Measurements from ENCODE around the gene RNF225. TPM values are rescaled to one million over a fixed set of nuclear protein-coding genes. Genes with fewer than 3 reads are reported as not detected.

RNF225 gene
- polyA plus RNA-seq, 1 of the 3 experiments (the other 2 are of a cell fraction) = 0.13 TPM

DNA sequence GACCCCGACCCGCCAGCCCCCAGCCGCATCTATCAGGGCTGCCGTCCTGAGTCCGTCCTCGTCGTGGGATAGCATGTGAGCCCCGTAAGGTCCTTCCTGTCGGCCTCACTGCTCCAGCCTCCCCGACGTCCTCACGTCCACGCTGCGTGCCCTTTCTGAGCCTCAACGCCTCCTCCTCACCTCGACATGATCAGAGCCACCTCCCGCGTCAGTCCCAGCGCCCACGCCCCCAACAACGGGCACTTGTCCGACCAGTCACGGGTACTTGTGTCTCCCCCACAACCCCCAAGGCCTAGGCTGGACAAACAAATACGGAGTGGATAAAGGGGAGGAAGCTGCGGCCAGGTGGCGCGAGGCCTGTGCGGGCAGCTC is 33.6 kb upstream of the RNF225 start (continued):
- TF ChIP-seq REST (IDR thresholded peaks at IDR 0.05; ENCODE audit: low read depth, low read length) (no peak), POLR2AphosphoS5 (IDR thresholded peaks at IDR 0.05; ENCODE audit: low read depth, low read length) (peak; percentile 52), GATA2 (CRISPR knock-in tag; IDR thresholded peaks at IDR 0.05) (no peak), MEF2A (IDR thresholded peaks at IDR 0.05; ENCODE audit: borderline replicate concordance, low read depth) (no peak), TCF12 (IDR thresholded peaks at IDR 0.05) (no peak), RFX5 (IDR thresholded peaks at IDR 0.05; ENCODE audit: low read length) (no peak), FOXJ3 (CRISPR knock-in tag; IDR thresholded peaks at IDR 0.05) (no peak), GABPA (IDR thresholded peaks at IDR 0.05; ENCODE audit: low read depth) (no peak), EP300 (IDR thresholded peaks at IDR 0.05; ENCODE audit: borderline replicate concordance in 1 of 2, low read depth in 1 of 2, low read length in 1 of 2) (no peak), TAF1 (IDR thresholded peaks at IDR 0.05; ENCODE audit: borderline replicate concordance, low read depth, low read length) (peak; percentile 38; the same call in 1 of the 2 replicates), NFIC (IDR thresholded peaks at IDR 0.05; ENCODE audit: borderline replicate concordance) (no peak), FOXM1 (IDR thresholded peaks at IDR 0.05; ENCODE audit: low read depth) (no peak), TEAD4 (IDR thresholded peaks at IDR 0.05; ENCODE audit: borderline replicate concordance, insufficient read depth) (no peak), CHD2 (IDR thresholded peaks at IDR 0.05; ENCODE audit: low read length, partially characterized antibody) (no peak)
- TF ChIP-seq, protein P1, sequence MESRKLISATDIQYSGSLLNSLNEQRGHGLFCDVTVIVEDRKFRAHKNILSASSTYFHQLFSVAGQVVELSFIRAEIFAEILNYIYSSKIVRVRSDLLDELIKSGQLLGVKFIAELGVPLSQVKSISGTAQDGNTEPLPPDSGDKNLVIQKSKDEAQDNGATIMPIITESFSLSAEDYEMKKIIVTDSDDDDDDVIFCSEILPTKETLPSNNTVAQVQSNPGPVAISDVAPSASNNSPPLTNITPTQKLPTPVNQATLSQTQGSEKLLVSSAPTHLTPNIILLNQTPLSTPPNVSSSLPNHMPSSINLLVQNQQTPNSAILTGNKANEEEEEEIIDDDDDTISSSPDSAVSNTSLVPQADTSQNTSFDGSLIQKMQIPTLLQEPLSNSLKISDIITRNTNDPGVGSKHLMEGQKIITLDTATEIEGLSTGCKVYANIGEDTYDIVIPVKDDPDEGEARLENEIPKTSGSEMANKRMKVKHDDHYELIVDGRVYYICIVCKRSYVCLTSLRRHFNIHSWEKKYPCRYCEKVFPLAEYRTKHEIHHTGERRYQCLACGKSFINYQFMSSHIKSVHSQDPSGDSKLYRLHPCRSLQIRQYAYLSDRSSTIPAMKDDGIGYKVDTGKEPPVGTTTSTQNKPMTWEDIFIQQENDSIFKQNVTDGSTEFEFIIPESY (IDR thresholded peaks at IDR 0.05; ENCODE audit: borderline replicate concordance, low read depth) = no peak

DNA sequence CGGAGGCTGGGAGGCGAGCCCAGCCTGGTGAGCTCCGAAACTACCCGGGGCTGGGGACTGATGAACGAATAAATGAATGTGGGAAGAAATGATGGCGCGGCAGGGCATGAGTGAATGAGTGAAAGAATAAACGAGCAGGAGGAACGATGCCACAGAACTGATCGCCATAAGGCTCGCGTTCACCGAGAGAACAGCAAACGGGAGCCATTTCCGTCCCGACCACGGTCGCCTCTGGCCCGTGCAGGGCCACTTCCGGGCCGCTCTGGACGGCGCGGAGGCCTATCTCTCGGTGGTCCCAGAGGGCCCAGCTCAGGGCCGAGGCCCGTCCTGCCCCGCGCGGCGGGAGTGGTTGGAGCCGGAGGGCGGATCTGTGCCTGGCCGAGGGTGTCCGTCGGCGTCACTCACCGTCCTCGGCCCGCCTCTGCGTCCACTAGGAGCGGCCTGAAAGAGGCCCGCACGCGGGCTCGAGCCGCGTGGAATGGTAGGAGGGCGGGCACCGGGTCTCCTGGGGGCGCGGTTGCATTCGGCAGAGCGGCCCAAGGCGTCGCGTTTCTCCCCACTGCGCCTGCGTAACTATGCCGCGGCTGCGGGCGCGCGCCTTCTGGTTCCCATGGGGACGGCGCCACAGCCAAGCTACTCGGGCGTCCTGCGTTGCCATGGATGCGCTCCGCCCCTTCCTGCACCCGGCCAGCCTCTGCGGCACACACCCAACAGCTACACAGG is 33.0 kb upstream of the RNF225 start, which contains the start of gene ZNF497:
TSS of gene ZNF497 (minus strand) at position 480 of the 723 bp plus-strand sequence. CDS start 5,116 bp downstream, outside the sequence.
- peak within 1 kb of the TSS; percentile 97 to 98 for H3K27ac ChIP-seq (ENCODE audit: low read depth in 2 of 2, low read length in 1 of 2)
- H3K4me2 ChIP-seq = peak within 1 kb of the TSS; percentile 98
- no peaks in the 10 kb centered on the region for H3K79me2 ChIP-seq (ENCODE audit: insufficient read depth)
- H3F3A ChIP-seq (replicated peaks; ENCODE audit: insufficient read depth) = peaks cover 23% of the 10 kb centered on the region
- peak within 1 kb of the TSS; percentile 99 for H2AFZ ChIP-seq (ENCODE audit: low read depth)
- DNase-seq = peak; percentile 99
- no peaks in the 10 kb centered on the region for H4K20me1 ChIP-seq (ENCODE audit: insufficient read depth)
- no peaks in the 10 kb centered on the region for H3K27me3 ChIP-seq (ENCODE audit: insufficient read depth)
- H3K9me3 ChIP-seq = no peaks in the 10 kb centered on the region
- 2% methylated on average over 15 of the region's 74 CpGs for WGBS (ENCODE audit: low lambda C conversion rate)
- H3K4me3 ChIP-seq (ENCODE audit: low read depth in 2 of 2, low read length in 1 of 2) = peak within 1 kb of the TSS; percentile 77 to 95
- ChIA-PET CTCF (interaction anchor here (0.6 to 2.5 kb wide), 8 partner anchors 9 to 157 kb away, joined by 3 to 12 read pairs (median 3); partner anchors contain the start of genes A1BG, ZBTB45 and ZSCAN22), POLR2A (interaction anchor here (0.6 to 3.2 kb wide), 20 partner anchors 9 to 192 kb away, joined by 3 to 34 read pairs (median 6); partner anchors contain the start of genes A1BG, CHMP2A, ZBTB45 and ZNF132)
- no peaks in the 10 kb centered on the region for H3K9me2 ChIP-seq
- peak within 1 kb of the TSS; percentile 97 for H3K9ac ChIP-seq
- no peaks in the 10 kb centered on the region for H3K36me3 ChIP-seq (replicated peaks in 1 of 2; ENCODE audit: control insufficient read depth in 1 of 2, insufficient read depth in 2 of 2, low read length in 1 of 2)
- H3K4me1 ChIP-seq (ENCODE audit: control insufficient read depth in 1 of 2, insufficient read depth in 2 of 2, low read depth in 1 of 2, low read length in 1 of 2) = peaks cover 0 to 8% of the 10 kb centered on the region in 2 experiments; a peak in 2 of 4 replicates
- TF ChIP-seq, protein P2, sequence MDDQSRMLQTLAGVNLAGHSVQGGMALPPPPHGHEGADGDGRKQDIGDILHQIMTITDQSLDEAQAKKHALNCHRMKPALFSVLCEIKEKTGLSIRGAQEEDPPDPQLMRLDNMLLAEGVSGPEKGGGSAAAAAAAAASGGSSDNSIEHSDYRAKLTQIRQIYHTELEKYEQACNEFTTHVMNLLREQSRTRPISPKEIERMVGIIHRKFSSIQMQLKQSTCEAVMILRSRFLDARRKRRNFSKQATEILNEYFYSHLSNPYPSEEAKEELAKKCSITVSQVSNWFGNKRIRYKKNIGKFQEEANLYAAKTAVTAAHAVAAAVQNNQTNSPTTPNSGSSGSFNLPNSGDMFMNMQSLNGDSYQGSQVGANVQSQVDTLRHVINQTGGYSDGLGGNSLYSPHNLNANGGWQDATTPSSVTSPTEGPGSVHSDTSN (IDR thresholded peaks at IDR 0.05) = peak; percentile 58; the same call in 1 of the 2 replicates
- peak; percentile 99 for TF ChIP-seq MXI1 (IDR thresholded peaks at IDR 0.05; ENCODE audit: low read depth, low read length)
- TF ChIP-seq, protein P3, sequence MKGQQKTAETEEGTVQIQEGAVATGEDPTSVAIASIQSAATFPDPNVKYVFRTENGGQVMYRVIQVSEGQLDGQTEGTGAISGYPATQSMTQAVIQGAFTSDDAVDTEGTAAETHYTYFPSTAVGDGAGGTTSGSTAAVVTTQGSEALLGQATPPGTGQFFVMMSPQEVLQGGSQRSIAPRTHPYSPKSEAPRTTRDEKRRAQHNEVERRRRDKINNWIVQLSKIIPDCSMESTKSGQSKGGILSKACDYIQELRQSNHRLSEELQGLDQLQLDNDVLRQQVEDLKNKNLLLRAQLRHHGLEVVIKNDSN (IDR thresholded peaks at IDR 0.05; ENCODE audit: borderline replicate concordance, low read depth) = peak; percentile 10; the same call in 1 of the 2 replicates
- TF ChIP-seq, protein P4, sequence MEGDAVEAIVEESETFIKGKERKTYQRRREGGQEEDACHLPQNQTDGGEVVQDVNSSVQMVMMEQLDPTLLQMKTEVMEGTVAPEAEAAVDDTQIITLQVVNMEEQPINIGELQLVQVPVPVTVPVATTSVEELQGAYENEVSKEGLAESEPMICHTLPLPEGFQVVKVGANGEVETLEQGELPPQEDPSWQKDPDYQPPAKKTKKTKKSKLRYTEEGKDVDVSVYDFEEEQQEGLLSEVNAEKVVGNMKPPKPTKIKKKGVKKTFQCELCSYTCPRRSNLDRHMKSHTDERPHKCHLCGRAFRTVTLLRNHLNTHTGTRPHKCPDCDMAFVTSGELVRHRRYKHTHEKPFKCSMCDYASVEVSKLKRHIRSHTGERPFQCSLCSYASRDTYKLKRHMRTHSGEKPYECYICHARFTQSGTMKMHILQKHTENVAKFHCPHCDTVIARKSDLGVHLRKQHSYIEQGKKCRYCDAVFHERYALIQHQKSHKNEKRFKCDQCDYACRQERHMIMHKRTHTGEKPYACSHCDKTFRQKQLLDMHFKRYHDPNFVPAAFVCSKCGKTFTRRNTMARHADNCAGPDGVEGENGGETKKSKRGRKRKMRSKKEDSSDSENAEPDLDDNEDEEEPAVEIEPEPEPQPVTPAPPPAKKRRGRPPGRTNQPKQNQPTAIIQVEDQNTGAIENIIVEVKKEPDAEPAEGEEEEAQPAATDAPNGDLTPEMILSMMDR (IDR thresholded peaks at IDR 0.05) = no peak
- TF ChIP-seq TAF1 (IDR thresholded peaks at IDR 0.05; ENCODE audit: borderline replicate concordance, low read depth, low read length) = peak; percentile 89
- no peak for TF ChIP-seq FOXM1 (IDR thresholded peaks at IDR 0.05; ENCODE audit: low read depth)
- TF ChIP-seq NFIC (IDR thresholded peaks at IDR 0.05; ENCODE audit: borderline replicate concordance) = no peak
- TF ChIP-seq TCF12 (IDR thresholded peaks at IDR 0.05) = no peak
- TF ChIP-seq CHD2 (IDR thresholded peaks at IDR 0.05; ENCODE audit: low read length, partially characterized antibody) = peak; percentile 49

Measured in SK-N-SH (cell line).